ENCODE data around the gene CCDC192.

DNA sequence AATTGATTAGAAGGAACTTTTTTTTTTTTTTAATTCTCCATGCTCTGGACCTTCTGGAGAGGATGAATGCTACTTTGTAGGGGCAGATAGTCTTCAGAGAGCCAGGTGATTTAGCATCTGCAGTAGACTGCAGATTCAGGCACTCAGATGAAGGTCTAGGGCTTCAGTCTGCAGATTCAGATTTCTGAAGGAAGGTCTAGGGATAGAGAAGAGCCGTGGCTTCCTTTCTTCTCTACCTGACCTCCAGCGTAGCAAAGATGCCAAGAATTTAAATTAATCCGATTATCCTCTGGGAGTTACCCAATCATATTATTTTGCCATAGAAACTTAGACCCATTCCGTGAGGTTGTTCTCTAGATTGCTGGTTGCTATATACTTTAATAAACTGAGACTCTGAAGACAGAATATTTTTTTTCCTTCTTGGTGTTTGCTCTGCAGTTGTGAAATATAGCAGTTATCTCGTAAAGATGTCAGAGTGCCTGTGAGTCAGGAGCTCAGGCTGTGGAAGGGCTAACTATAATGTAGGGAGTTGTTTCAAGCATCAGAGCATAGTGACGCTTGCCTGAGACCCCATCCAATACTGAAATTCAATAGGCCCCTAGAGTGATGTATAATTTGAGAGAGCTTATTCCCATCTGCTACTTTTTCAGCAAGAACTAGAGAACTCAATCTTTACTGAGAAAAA is 247.7 kb downstream of the CCDC192 start:
- no peak for TF ChIP-seq POLR2A (IDR thresholded peaks at IDR 0.05)
- TF ChIP-seq, protein P1, sequence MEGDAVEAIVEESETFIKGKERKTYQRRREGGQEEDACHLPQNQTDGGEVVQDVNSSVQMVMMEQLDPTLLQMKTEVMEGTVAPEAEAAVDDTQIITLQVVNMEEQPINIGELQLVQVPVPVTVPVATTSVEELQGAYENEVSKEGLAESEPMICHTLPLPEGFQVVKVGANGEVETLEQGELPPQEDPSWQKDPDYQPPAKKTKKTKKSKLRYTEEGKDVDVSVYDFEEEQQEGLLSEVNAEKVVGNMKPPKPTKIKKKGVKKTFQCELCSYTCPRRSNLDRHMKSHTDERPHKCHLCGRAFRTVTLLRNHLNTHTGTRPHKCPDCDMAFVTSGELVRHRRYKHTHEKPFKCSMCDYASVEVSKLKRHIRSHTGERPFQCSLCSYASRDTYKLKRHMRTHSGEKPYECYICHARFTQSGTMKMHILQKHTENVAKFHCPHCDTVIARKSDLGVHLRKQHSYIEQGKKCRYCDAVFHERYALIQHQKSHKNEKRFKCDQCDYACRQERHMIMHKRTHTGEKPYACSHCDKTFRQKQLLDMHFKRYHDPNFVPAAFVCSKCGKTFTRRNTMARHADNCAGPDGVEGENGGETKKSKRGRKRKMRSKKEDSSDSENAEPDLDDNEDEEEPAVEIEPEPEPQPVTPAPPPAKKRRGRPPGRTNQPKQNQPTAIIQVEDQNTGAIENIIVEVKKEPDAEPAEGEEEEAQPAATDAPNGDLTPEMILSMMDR (IDR thresholded peaks at IDR 0.05), result no peak
